CD4-positive, alpha-beta T cell (primary cell): ENCODE results near the gene ST14. TPM values are rescaled to one million over a fixed set of nuclear protein-coding genes. Genes with fewer than 3 reads are reported as not detected.

Source experiments
- ATAC-seq: fragments of 200-7000 bp; cut with Tn5 transposase; one replicate; pipeline ENCODE4 v1.10.0; 2022; ENCODE audit warnings: mild to moderate bottlenecking; ENCODE audit not compliant: poor library complexity
- CTCF ChIA-PET: fragments of 350-600 bp; sonication (Branson Sonifier 250); formaldehyde crosslinking; loops from one replicate; lab custom pipeline; 2021; ENCODE audit warnings: antibody characterized with exemption, inconsistent platforms; lab: Charles Lee
- POLR2A ChIA-PET: fragments of 350-600 bp; sonication (Branson Sonifier 250); formaldehyde crosslinking; loops from one replicate; lab custom pipeline; 2021; ENCODE audit warnings: antibody characterized with exemption, inconsistent platforms; lab: Charles Lee
- DNase-seq, 14 experiments: peaks; one replicate each; pipeline ENCODE4 v3.0.0-alpha.2; 2013 to 2020; ENCODE audit warnings: mixed read lengths in 2 of 14
- H3K27ac ChIP-seq, 2 donors: one replicate each; pipeline versions ENCODE4 v1.5.1 to v1.7.0; 2013; ENCODE audit warnings: low read length in 2 of 2, low read depth in 1 of 2, mild to moderate bottlenecking in 1 of 2
- H3K27me3 ChIP-seq, 2 experiments: 1 replicate in 1 of 2; 2 replicates in 1 of 2; pipeline versions ENCODE4 v1.6.1 to v1.7.0; 2013; ENCODE audit warnings: low read length in 2 of 2, control low read depth in 1 of 2, mild to moderate bottlenecking in 1 of 2, moderate library complexity in 1 of 2; ENCODE audit not compliant: insufficient read depth in 2 of 2, control insufficient read depth in 1 of 2
- H3K36me3 ChIP-seq: one replicate; pipeline ENCODE4 v1.6.1; 2013; ENCODE audit warnings: low read length, control low read depth; ENCODE audit not compliant: insufficient read depth
- H3K4me1 ChIP-seq: one replicate; pipeline ENCODE4 v1.6.1; 2013; ENCODE audit warnings: low read length, control low read depth; ENCODE audit not compliant: insufficient read depth
- H3K4me3 ChIP-seq: one replicate; pipeline ENCODE4 v1.5.1; 2013; ENCODE audit warnings: mild to moderate bottlenecking, low read length, moderate library complexity
- H3K9me3 ChIP-seq, 2 experiments: 1 replicate in 1 of 2; 2 replicates in 1 of 2; pipeline versions ENCODE4 v1.6.1 to v1.7.0; 2013; ENCODE audit warnings: low read length in 2 of 2, mild to moderate bottlenecking in 2 of 2, control low read depth in 1 of 2, moderate library complexity in 1 of 2; ENCODE audit not compliant: control insufficient read depth in 1 of 2, insufficient read depth in 1 of 2
- H3K27ac Mint-ChIP-seq: one replicate; pipeline ENCODE4 v1.8.0; 2020; ENCODE audit warnings: mixed read lengths
- H3K27me3 Mint-ChIP-seq: one replicate; pipeline ENCODE4 v1.8.0; 2021; ENCODE audit warnings: mixed read lengths
- H3K36me3 Mint-ChIP-seq: one replicate; pipeline ENCODE4 v1.8.0; 2021; ENCODE audit warnings: low read depth, mixed read lengths
- H3K4me1 Mint-ChIP-seq: one replicate; pipeline ENCODE4 v1.8.0; 2021; ENCODE audit warnings: low read depth, mixed read lengths
- H3K4me3 Mint-ChIP-seq: one replicate; pipeline ENCODE4 v1.8.0; 2020; ENCODE audit warnings: mild to moderate bottlenecking, mixed read lengths
- H3K9me3 Mint-ChIP-seq: one replicate; pipeline ENCODE4 v1.8.0; 2020; ENCODE audit warnings: mixed read lengths
- CTCF ChIP-seq: fragments of 200-600 bp; IDR thresholded peaks from one replicate; pipeline ENCODE4 v1.8.0; 2022; ENCODE audit warnings: antibody characterized with exemption, mild to moderate bottlenecking
- intact Hi-C, 2 experiments: fragments of 100-400 bp; cut with DNase I in 1 of 2; cut with micrococcal nuclease in 1 of 2; formaldehyde crosslinking; loops; one replicate each; pipeline versions ENCODE4 v1.15.1 to v1.9.0; 2023 to 2025; cut with DNase I, micrococcal nuclease
- total RNA-seq, 174 experiments: library from RNA in 2 of 174; stranded (reverse) in 2 of 174; gene quantifications; one replicate each; pipeline ENCODE4 v1.2.3 and lab custom pipeline; 2021 to 2026

The ST14 gene
- total RNA-seq, 2 experiments from 2014 or later, result 0.25 to 0.31 TPM

DNA sequence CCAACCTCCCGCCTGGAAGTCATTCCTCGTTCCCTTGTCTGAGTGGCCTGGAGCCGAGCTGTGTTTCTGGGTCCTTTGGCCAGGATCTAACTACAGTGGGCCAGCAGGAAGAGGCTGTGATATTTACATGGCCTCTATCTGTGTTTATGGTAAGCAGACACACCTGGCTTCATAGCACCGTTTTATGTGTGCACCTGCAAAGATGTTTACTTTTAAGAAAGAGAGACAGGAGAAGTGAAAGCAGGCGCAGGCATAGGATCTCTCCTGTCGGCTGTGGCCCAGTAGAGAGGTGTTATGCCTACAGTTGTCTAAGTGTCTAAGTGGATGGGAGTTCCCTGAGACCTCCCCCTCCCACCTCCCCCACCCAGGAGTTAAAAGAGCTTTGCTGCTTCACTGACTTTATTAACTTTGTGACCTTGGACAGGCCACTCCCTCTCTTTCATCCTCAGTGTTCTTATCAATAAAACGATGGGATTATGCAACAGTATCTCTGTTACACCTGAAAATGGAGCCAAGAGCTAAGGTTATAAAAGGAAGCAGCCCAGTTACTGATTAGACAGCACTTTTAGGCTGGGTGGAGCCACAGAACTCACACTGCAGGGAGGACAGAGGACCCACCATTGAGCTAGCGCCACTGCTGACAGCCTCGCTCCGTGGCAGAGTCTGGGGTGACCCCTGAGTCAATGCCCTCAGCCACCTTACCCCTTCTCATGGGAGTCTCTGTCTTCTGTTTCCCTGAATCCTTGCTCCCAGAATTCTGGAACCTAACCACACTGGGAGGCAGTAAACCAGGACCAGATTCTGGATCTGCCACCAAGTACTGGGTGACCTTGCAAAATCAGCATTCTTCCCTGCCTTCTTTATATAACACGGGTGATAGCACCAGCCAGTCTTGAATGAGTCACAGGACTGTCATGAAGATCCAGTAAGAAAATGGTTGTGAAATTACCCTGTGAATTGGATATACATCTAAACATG is 22.0 kb downstream of the ST14 start:
- POLR2A ChIA-PET, result no interaction called here
- H3K27me3 ChIP-seq, result peaks cover 3 to 5% of the 10 kb centered on the region in 2 experiments
- no peak for TF ChIP-seq CTCF
- Mint-ChIP-seq H3K27me3 (peaks cover 11% of the 10 kb centered on the region), H3K4me3 (no peak overlapping the region), H3K27ac (no peak overlapping the region), H3K36me3 (no peaks in the 10 kb centered on the region), H3K9me3 (no peaks in the 10 kb centered on the region), H3K4me1 (no peaks in the 10 kb centered on the region)
- no peak overlapping the region for H3K27ac ChIP-seq
- no peaks in the 10 kb centered on the region for H3K9me3 ChIP-seq
- intact Hi-C loops, result no loop called here
- H3K36me3 ChIP-seq, result no peaks in the 10 kb centered on the region
- ATAC-seq (no peak), DNase-seq (no peak)
- CTCF ChIA-PET, result no interaction called here
- H3K4me1 ChIP-seq, result no peaks in the 10 kb centered on the region
- no peak overlapping the region for H3K4me3 ChIP-seq

- no peaks in the 10 kb centered on the region for H3K36me3 Mint-ChIP-seq
- Histone ChIP-seq H3K4me1 (no peaks in the 10 kb centered on the region), H3K9me3 (no peaks in the 10 kb centered on the region), H3K27me3 (peaks cover 0 to 5% of the 10 kb centered on the region in 2 experiments), H3K36me3 (no peaks in the 10 kb centered on the region), H3K4me3 (no peak overlapping the region), H3K27ac (no peak overlapping the region)
- intact Hi-C loops, result no loop called here
- DNase-seq, result no peak
- no peaks in the 10 kb centered on the region for H3K9me3 Mint-ChIP-seq
- H3K27me3 Mint-ChIP-seq, result peaks cover 11% of the 10 kb centered on the region
- no peak for ATAC-seq
- ChIA-PET POLR2A (no interaction called here), CTCF (no interaction called here)
- H3K27ac Mint-ChIP-seq, result no peak overlapping the region
- no peaks in the 10 kb centered on the region for H3K4me1 Mint-ChIP-seq
- no peak overlapping the region for H3K4me3 Mint-ChIP-seq
- no peak for TF ChIP-seq CTCF
These were observed 24.5 kb downstream of the ST14 start for GRCh38 chr11:130183878-130184610.

- no peak overlapping the region for H3K27ac Mint-ChIP-seq
- Histone ChIP-seq H3K9me3 (no peaks in the 10 kb centered on the region), H3K27me3 (no peaks in the 10 kb centered on the region), H3K4me3 (no peak overlapping the region), H3K4me1 (no peaks in the 10 kb centered on the region), H3K27ac (no peak overlapping the region), H3K36me3 (no peaks in the 10 kb centered on the region)
- intact Hi-C loops, result no loop called here
- H3K36me3 Mint-ChIP-seq, result no peaks in the 10 kb centered on the region
- no peaks in the 10 kb centered on the region for H3K9me3 Mint-ChIP-seq
- DNase-seq, result no peak
- ChIA-PET POLR2A (no interaction called here), CTCF (no interaction called here)
- ATAC-seq, result no peak
- H3K4me1 Mint-ChIP-seq, result no peaks in the 10 kb centered on the region
- no peak overlapping the region for H3K4me3 Mint-ChIP-seq
- no peak for TF ChIP-seq CTCF
- peaks cover 6% of the 10 kb centered on the region for H3K27me3 Mint-ChIP-seq
These were observed 27.5 kb downstream of the ST14 start for GRCh38 chr11:130187096-130187495.
